ENCODE measurements around the gene ZBTB46. TPM values are rescaled to one million over a fixed set of nuclear protein-coding genes. Genes with fewer than 3 reads are reported as not detected.
A peak's percentile ranks its signal among the peaks of the same experiment; 100 is the strongest.

ZBTB46 gene
- total RNA-seq, 1 experiment from 2014 or later: 27.1 TPM

GRCh38 chr20:63696628-63697356 lies 134.3 kb downstream of the ZBTB46 start, which contains the start of gene TNFRSF6B:
Gene TNFRSF6B (plus strand): TSS chr20:63696652. CDS start chr20:63696768, 116 bp downstream.
- peaks cover 4% of the 10 kb centered on the region for H3K23me2 ChIP-seq (ENCODE audit: insufficient read length, low read depth, low read length, poor library complexity, severe bottlenecking)
- H3K27me3 ChIP-seq (ENCODE audit: insufficient read depth, low read length): no peaks in the 10 kb centered on the region
- H3T11ph ChIP-seq (ENCODE audit: low read length): no peak within 1 kb of the TSS
- Mint-ChIP-seq H3K27ac (peak within 1 kb of the TSS in 2 of 3 experiments; percentile 61 to 82; a peak in 2 of 7 replicates), H3K9me3 (peaks cover 3 to 5% of the 10 kb centered on the region in 2 experiments; a peak in 3 of 5 replicates), H3K27me3 (ENCODE audit: low read depth) (peaks cover 6% of the 10 kb centered on the region; the same call in 1 of the 2 replicates), H3K4me1 (peaks cover 2 to 10% of the 10 kb centered on the region in 2 experiments), H3K36me3 (ENCODE audit: insufficient read depth in 1 of 3, low read depth in 3 of 3) (peaks cover 13 to 17% (median 14%) of the 10 kb centered on the region in 3 experiments; a peak in 5 of 7 replicates), H3K4me3 (peak within 1 kb of the TSS; percentile 34 to 35; a peak in 4 of 5 replicates)
- no peaks in the 10 kb centered on the region for H3K79me1 ChIP-seq (ENCODE audit: insufficient read depth, low read depth, low read length, poor library complexity, severe bottlenecking)
- H3K27ac ChIP-seq (ENCODE audit: insufficient read length, low read depth, low read length): no peak within 1 kb of the TSS
- no peak within 1 kb of the TSS for H2AFZ ChIP-seq (ENCODE audit: low read length)
- no peaks in the 10 kb centered on the region for H3K79me2 ChIP-seq (ENCODE audit: insufficient read depth, low read length)
- no peak within 1 kb of the TSS for H2BK120ac ChIP-seq (ENCODE audit: low read depth, low read length, poor library complexity, severe bottlenecking)
- no peak within 1 kb of the TSS for H3K4ac ChIP-seq (ENCODE audit: low read depth, low read length)
- TF ChIP-seq CTCF (conservative IDR thresholded peaks at IDR 0.05): no peak
- no peaks in the 10 kb centered on the region for H3K9me3 ChIP-seq (ENCODE audit: control insufficient read depth, low read depth, low read length)
- no peak within 1 kb of the TSS for H3K56ac ChIP-seq (ENCODE audit: insufficient read length, low read depth, low read length)
- no peak within 1 kb of the TSS for H2BK15ac ChIP-seq (ENCODE audit: low read depth, low read length)
- H3K18ac ChIP-seq (ENCODE audit: insufficient read length, low read depth, low read length): no peak within 1 kb of the TSS
- H3K23ac ChIP-seq (ENCODE audit: insufficient read length, low read depth, low read length): no peak within 1 kb of the TSS
- no peak within 1 kb of the TSS for H2BK12ac ChIP-seq (ENCODE audit: insufficient read length, low read depth, low read length)
- no peak for DNase-seq
- H3K14ac ChIP-seq (ENCODE audit: insufficient read depth, low read length): no peak within 1 kb of the TSS
- H2AK5ac ChIP-seq (ENCODE audit: insufficient read length, low read length): no peak within 1 kb of the TSS
- H3K9ac ChIP-seq (ENCODE audit: extremely low read depth, insufficient read length, low read length): no peak within 1 kb of the TSS
- no peak within 1 kb of the TSS for H4K91ac ChIP-seq (ENCODE audit: insufficient read length, low read depth, low read length)
- no peaks in the 10 kb centered on the region for H3K4me1 ChIP-seq (ENCODE audit: insufficient read depth, low read length)
- no peak within 1 kb of the TSS for H2BK20ac ChIP-seq (ENCODE audit: low read depth, low read length, poor library complexity, severe bottlenecking)
- no peak within 1 kb of the TSS for H4K8ac ChIP-seq (replicated peaks; ENCODE audit: insufficient read length, low read depth, low read length)
- H4K5ac ChIP-seq (ENCODE audit: insufficient read length, low read depth, low read length): no peak within 1 kb of the TSS
- H4K20me1 ChIP-seq (ENCODE audit: control insufficient read depth, insufficient read depth, insufficient read length): no peaks in the 10 kb centered on the region
- H3K4me2 ChIP-seq (ENCODE audit: insufficient read depth, insufficient read length, low read length): no peak within 1 kb of the TSS
- H2BK5ac ChIP-seq (ENCODE audit: insufficient read length, low read length): no peak within 1 kb of the TSS
- WGBS (ENCODE audit: extremely low coverage, insufficient read length, low lambda C conversion rate): no CpG with 5 or more reads among the region's 52 CpGs
